Right lobe of liver (tissue), 6 donors: ENCODE data around the gene TMEM125. TPM values are rescaled to one million over a fixed set of nuclear protein-coding genes. Genes with fewer than 3 reads are reported as not detected.

Experiments
- ATAC-seq, 4 donors: fragments of 200-7000 bp; cut with Tn5 transposase; one replicate each; pipeline ENCODE4 v1.9.1; 2020; ENCODE audit warnings: mild to moderate bottlenecking in 4 of 4, moderate library complexity in 4 of 4
- DNase-seq, 3 donors: peaks; one replicate each; pipeline ENCODE4 v3.0.0-alpha.2; 2020
- H3K27ac ChIP-seq, 3 donors: fragments of 200-600 bp; one replicate each; pipeline ENCODE4 v1.8.0; 2022
- H3K27me3 ChIP-seq, 2 donors: fragments of 200-600 bp; one replicate each; pipeline ENCODE4 v1.8.0; 2022
- H3K36me3 ChIP-seq, 4 donors: fragments of 200-600 bp; sonication (generic) in 1 of 4; one replicate each; pipeline versions ENCODE4 v1.5.1 to v1.8.0; 2017 to 2022; ENCODE audit warnings: control low read depth in 1 of 4
- H3K4me1 ChIP-seq, 4 donors: fragments of 200-600 bp; sonication (generic) in 1 of 4; one replicate each; pipeline versions ENCODE4 v1.5.1 to v1.8.0; 2017 to 2022; ENCODE audit warnings: control low read depth in 1 of 4
- H3K4me3 ChIP-seq, 3 donors: fragments of 200-600 bp; one replicate each; pipeline ENCODE4 v1.8.0; 2022
- H3K9me3 ChIP-seq, 4 donors: fragments of 200-600 bp; sonication (generic) in 1 of 4; one replicate each; pipeline versions ENCODE4 v1.5.1 to v1.8.0; 2017 to 2022; ENCODE audit warnings: control low read depth in 1 of 4
- POLR2A ChIP-seq: fragments of 450-650 bp; IDR thresholded peaks from one replicate; pipeline ENCODE4 v1.6.1; 2017; ENCODE audit warnings: antibody characterized with exemption, mild to moderate bottlenecking
- WGBS: methylation state at CpG from one replicate; pipeline ENCODE4 v1.1.6; 2018; ENCODE audit warnings: low coverage, low lambda C conversion rate; ENCODE audit not compliant: insufficient coverage; ENCODE audit errors: missing lambda C conversion rate; 5-methylcytosine and 5-hydroxymethylcytosine counted together
- intact Hi-C, 2 donors: fragments of 100-400 bp; cut with DNase I; formaldehyde crosslinking; loops; one replicate each; pipeline versions ENCODE4 v1.11.2 to v1.14.1; 2022
- total RNA-seq, 6 experiments: library from RNA; depleted of rRNA in 2 of 6; stranded (reverse); fragments of >200 nt in 2 of 6; fragmentation: NEBNext Ultra II Directional in 3 of 6; extraction: Animal tissue kit (Norgen Biotek cat#: 25700) in 3 of 6; gene quantifications; one replicate each; pipeline versions ENCODE4 v1.1.0 to v1.2.4, GENCODE V29; 2016 to 2023
- TF ChIP-seq, protein P1 (sequence below), 4 donors: fragments of 200-600 bp in 3 of 4; fragments of 450-650 bp in 1 of 4; IDR thresholded peaks; one replicate each; pipeline versions ENCODE4 v1.5.1 to v1.8.0; 2016 to 2022; ENCODE audit warnings: antibody characterized with exemption in 4 of 4, mild to moderate bottlenecking in 2 of 4
- donor health status: DM: no; HTN: yes; CAD: no.
- donor health status: DM: no; HTN: no; CAD: no.
- donor health status: DM: no; HTN: no; CAD: no.
- donor health status: DM: no; HTN: yes; CAD: no.
- donor health status: DM: no; HTN: yes; CAD: no.

The TMEM125 gene
- total RNA-seq, 6 experiments from 2014 or later, result 0.21 to 0.27 TPM; not detected in 4

DNA sequence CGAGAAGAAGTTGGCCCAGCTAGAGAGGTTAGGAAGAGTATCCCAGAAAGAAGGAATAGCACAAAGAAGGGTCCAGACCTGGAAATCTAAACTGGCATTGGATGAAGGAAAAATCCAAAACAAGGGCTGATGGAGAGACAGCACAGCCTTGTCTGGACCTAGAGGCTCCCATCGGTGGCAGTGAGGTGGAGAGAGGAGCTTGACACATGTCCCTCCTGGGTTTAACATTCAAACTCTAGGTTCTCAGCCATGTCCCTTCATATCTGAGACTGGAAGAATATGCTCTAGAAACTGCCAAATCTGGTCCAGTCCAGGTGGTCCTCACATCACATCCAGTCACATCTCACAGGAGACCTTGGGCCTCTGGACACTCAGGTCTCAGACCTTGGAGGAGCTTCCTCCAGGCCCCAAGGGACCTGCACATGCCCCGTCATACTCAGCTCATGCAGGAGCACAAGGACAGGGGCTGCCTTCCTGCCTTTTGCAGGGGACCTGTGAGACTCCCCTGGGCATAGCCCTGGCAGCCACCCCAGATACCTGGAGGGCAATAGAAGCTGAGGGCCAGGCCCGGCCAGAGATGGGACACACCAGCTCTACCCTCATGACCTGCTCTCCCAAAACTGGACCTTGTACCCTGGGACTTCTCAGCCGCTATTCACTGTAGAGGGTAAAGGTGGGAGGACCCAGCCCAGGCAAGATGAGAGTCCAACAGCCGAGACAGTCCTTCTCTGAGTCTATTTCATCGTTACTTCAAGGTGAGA, 7.5 kb downstream of the TMEM125 start:
- H3K27me3 ChIP-seq, result no peaks in the 10 kb centered on the region
- peak overlapping the region in 2 of 3 donors; percentile 77 to 87 for H3K27ac ChIP-seq
- ATAC-seq, result peak; percentile 66 to 77 (median 74)
- H3K36me3 ChIP-seq, result no peaks in the 10 kb centered on the region
- H3K4me3 ChIP-seq, result peak overlapping the region in 1 of 3 donors; percentile 29
- H3K9me3 ChIP-seq, result no peaks in the 10 kb centered on the region
- intact Hi-C loops, result no loop called here
- H3K4me1 ChIP-seq, result peaks cover 0 to 49% (median 15%) of the 10 kb centered on the region in 4 donors
- DNase-seq, result peak; percentile 39 to 87 (median 79)
- TF ChIP-seq POLR2A, result no peak
- TF ChIP-seq, protein P1, sequence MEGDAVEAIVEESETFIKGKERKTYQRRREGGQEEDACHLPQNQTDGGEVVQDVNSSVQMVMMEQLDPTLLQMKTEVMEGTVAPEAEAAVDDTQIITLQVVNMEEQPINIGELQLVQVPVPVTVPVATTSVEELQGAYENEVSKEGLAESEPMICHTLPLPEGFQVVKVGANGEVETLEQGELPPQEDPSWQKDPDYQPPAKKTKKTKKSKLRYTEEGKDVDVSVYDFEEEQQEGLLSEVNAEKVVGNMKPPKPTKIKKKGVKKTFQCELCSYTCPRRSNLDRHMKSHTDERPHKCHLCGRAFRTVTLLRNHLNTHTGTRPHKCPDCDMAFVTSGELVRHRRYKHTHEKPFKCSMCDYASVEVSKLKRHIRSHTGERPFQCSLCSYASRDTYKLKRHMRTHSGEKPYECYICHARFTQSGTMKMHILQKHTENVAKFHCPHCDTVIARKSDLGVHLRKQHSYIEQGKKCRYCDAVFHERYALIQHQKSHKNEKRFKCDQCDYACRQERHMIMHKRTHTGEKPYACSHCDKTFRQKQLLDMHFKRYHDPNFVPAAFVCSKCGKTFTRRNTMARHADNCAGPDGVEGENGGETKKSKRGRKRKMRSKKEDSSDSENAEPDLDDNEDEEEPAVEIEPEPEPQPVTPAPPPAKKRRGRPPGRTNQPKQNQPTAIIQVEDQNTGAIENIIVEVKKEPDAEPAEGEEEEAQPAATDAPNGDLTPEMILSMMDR (IDR thresholded peaks at IDR 0.05), result no peak
- 34% methylated on average over 2 of the region's 7 CpGs for WGBS

DNA sequence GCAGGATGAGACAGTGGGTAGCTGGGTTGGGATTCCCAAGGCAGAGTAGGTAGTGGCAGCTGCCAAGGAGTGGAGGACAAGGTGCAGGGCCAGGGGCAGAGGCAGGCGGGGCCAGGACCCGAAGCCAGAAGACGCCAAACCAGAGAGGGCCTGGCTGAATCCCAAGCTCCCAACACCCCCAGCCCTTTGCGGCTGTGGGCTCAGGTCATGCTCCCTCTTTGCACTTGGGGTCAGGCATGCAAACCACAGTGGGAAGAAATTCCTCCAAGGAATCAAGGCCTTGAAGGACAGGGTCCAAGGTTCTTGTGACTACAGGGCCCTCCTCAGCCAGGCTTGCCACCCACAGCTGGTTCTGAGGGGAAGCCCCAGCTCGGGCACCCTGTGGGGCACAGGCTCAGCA, 9.4 kb downstream of the TMEM125 start:
- H3K27ac ChIP-seq, result no peak overlapping the region
- peak in 1 of 3 donors; percentile 48 for DNase-seq
- intact Hi-C loops, result no loop called here
- H3K4me3 ChIP-seq, result no peak overlapping the region
- H3K27me3 ChIP-seq, result no peaks in the 10 kb centered on the region
- H3K9me3 ChIP-seq, result no peaks in the 10 kb centered on the region
- no peaks in the 10 kb centered on the region for H3K36me3 ChIP-seq
- peaks cover 0 to 58% (median 19%) of the 10 kb centered on the region in 4 donors for H3K4me1 ChIP-seq
- no CpG with 5 or more reads among the region's 5 CpGs for WGBS
- no peak for ATAC-seq
- TF ChIP-seq, protein P1 (IDR thresholded peaks at IDR 0.05), result no peak
- no peak for TF ChIP-seq POLR2A

DNA sequence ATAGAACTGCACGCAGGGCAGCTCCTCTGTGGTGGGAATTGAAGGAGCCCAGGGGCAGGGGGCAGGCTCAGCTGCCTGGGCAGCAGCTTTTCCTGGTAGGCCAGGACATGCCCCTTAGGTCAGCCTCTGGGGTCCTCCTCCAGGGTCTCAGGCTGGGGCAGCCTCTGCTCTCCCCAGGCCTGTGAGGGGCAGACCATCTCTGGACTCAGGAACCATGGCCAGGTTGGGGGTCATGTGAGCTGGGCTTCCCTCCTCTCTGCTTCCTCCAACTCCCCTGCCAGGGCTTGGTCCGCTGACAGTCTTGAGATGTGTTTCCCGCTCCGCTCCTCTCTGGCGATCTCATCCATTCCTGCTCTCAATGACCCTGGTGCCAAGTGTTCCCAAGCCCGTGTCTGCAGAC, 9.9 kb downstream of the TMEM125 start:
- Histone ChIP-seq H3K27me3 (no peaks in the 10 kb centered on the region), H3K27ac (no peak overlapping the region), H3K9me3 (no peaks in the 10 kb centered on the region), H3K4me3 (no peak overlapping the region), H3K36me3 (no peaks in the 10 kb centered on the region), H3K4me1 (peaks cover 0 to 58% (median 19%) of the 10 kb centered on the region in 4 donors)
- WGBS, result 67% methylated on average over 1 of the region's 6 CpGs
- intact Hi-C loops, result no loop called here
- no peak for TF ChIP-seq POLR2A
- TF ChIP-seq, protein P1 (IDR thresholded peaks at IDR 0.05), result no peak
- DNase-seq (peak in 1 of 3 donors; percentile 20), ATAC-seq (no peak)

DNA sequence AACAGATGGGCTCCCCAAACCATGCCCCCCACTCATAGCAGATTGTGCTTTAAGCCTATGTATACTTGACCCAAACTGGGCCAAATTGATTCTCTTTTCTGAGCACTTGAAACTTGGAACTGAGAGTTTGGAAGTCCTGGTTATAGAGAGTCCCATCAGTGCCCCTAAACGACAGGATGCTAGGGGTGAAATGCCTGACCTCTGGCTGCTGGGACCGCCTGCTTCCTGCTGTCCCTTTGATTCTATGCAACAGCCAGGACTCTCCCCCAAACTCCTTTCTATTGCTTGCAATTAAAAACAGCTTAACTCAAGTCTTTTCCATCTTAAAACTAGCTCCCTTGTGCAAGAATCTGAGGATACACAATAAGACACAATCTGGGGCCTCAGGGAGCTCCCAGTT, 10.9 kb downstream of the TMEM125 start:
- H3K9me3 ChIP-seq, result no peaks in the 10 kb centered on the region
- TF ChIP-seq, protein P1 (IDR thresholded peaks at IDR 0.05), result no peak
- TF ChIP-seq POLR2A, result no peak
- no peaks in the 10 kb centered on the region for H3K36me3 ChIP-seq
- no peak overlapping the region for H3K4me3 ChIP-seq
- WGBS, result 13% methylated on average over 1 of the region's 2 CpGs
- DNase-seq (peak in 1 of 3 donors; percentile 3), ATAC-seq (no peak)
- no peak overlapping the region for H3K27ac ChIP-seq
- no peaks in the 10 kb centered on the region for H3K27me3 ChIP-seq
- H3K4me1 ChIP-seq, result peaks cover 0 to 63% (median 19%) of the 10 kb centered on the region in 4 donors
- intact Hi-C loops, result no loop called here
